Trophoblast cell (in vitro differentiated cells and primary cell): ENCODE measurements around the gene LDLRAD4.

Experiments used
- DNase-seq, 2 donors: peaks; one replicate each; pipeline ENCODE4 v3.0.0-alpha.2; 2016
- H2AFZ ChIP-seq: 2 replicates; pipeline ENCODE4 v1.6.1; 2013; ENCODE audit warnings: low read length, moderate library complexity, mild to moderate bottlenecking; ENCODE audit not compliant: insufficient read depth, poor library complexity
- H2AK5ac ChIP-seq: 2 replicates; pipeline ENCODE4 v1.6.1; 2013; ENCODE audit warnings: mild to moderate bottlenecking, low read length
- H2BK120ac ChIP-seq: 2 replicates; pipeline ENCODE4 v1.6.1; 2013; ENCODE audit warnings: low read length, mild to moderate bottlenecking, moderate library complexity; ENCODE audit not compliant: insufficient read depth, poor library complexity
- H2BK12ac ChIP-seq: 2 replicates; pipeline ENCODE4 v1.6.1; 2013; ENCODE audit warnings: mild to moderate bottlenecking, low read length, moderate library complexity
- H2BK5ac ChIP-seq: 2 replicates; pipeline ENCODE4 v1.6.1; 2013; ENCODE audit warnings: low read length, low read depth, moderate library complexity, mild to moderate bottlenecking; ENCODE audit not compliant: poor library complexity
- H3K14ac ChIP-seq: 2 replicates; pipeline ENCODE4 v1.6.1; 2013; ENCODE audit warnings: mild to moderate bottlenecking, low read length
- H3K18ac ChIP-seq: 2 replicates; pipeline ENCODE4 v1.6.1; 2013; ENCODE audit warnings: mild to moderate bottlenecking, low read length
- H3K23ac ChIP-seq: 2 replicates; pipeline ENCODE4 v1.6.1; 2013; ENCODE audit warnings: low read length
- H3K27ac ChIP-seq: 2 replicates; pipeline ENCODE4 v1.5.1; 2013; ENCODE audit warnings: low read depth, mild to moderate bottlenecking, inconsistent platforms, low read length, moderate library complexity
- H3K27me3 ChIP-seq: 2 replicates; pipeline ENCODE4 v1.6.1; 2013; ENCODE audit warnings: inconsistent platforms, mild to moderate bottlenecking, low read length, moderate library complexity; ENCODE audit not compliant: insufficient read depth
- H3K36me3 ChIP-seq, 2 experiments: 1 replicate in 1 of 2; 2 replicates in 1 of 2; pipeline ENCODE4 v1.6.1; 2013; ENCODE audit warnings: low read length in 2 of 2, mild to moderate bottlenecking in 2 of 2, moderate library complexity in 1 of 2; ENCODE audit not compliant: insufficient read depth in 2 of 2, control insufficient read depth in 1 of 2
- H3K4ac ChIP-seq: 2 replicates; pipeline ENCODE4 v1.6.1; 2013; ENCODE audit warnings: low read depth, mild to moderate bottlenecking, low read length, moderate library complexity
- H3K4me1 ChIP-seq, 2 experiments: 1 replicate in 1 of 2; 2 replicates in 1 of 2; pipeline ENCODE4 v1.6.1; 2013; ENCODE audit warnings: low read length in 2 of 2, mild to moderate bottlenecking in 2 of 2, moderate library complexity in 1 of 2; ENCODE audit not compliant: insufficient read depth in 2 of 2, control insufficient read depth in 1 of 2
- H3K4me2 ChIP-seq: 2 replicates; pipeline ENCODE4 v1.6.1; 2013; ENCODE audit warnings: inconsistent platforms, mild to moderate bottlenecking, low read length, moderate library complexity
- H3K4me3 ChIP-seq: 2 replicates; pipeline ENCODE4 v1.5.1; 2013; ENCODE audit warnings: mild to moderate bottlenecking, low read depth, low read length, inconsistent platforms
- H3K79me1 ChIP-seq: one replicate; pipeline ENCODE4 v1.6.1; 2013; ENCODE audit warnings: low read length
- H3K79me2 ChIP-seq: 2 replicates; pipeline ENCODE4 v1.6.1; 2013; ENCODE audit warnings: low read length, mild to moderate bottlenecking; ENCODE audit not compliant: control insufficient read depth, insufficient read depth, poor library complexity
- H3K9ac ChIP-seq: 2 replicates; pipeline ENCODE4 v1.6.1; 2013; ENCODE audit warnings: mild to moderate bottlenecking, low read length
- H3K9me3 ChIP-seq: 2 replicates; pipeline ENCODE4 v1.6.1; 2013; ENCODE audit warnings: low read depth, mild to moderate bottlenecking, control low read depth, inconsistent platforms, low read length; ENCODE audit not compliant: insufficient read depth
- H4K12ac ChIP-seq: 2 replicates; pipeline ENCODE4 v1.6.1; 2013; ENCODE audit warnings: low read depth, mild to moderate bottlenecking, low read length, moderate library complexity
- H4K8ac ChIP-seq: 2 replicates; pipeline ENCODE4 v1.6.1; 2013; ENCODE audit warnings: low read depth, mild to moderate bottlenecking, low read length, moderate library complexity
- H4K91ac ChIP-seq: one replicate; pipeline ENCODE4 v1.6.1; 2013; ENCODE audit warnings: low read depth, mild to moderate bottlenecking, low read length, moderate library complexity
- WGBS: extraction: QIAGEN DNeasy Blood & Tissue Kit; methylation state at CpG from one replicate; pipeline ENCODE4 v1.1.7; 2013; ENCODE audit warnings: missing lambda C conversion rate; ENCODE audit not compliant: insufficient read length, insufficient coverage; ENCODE audit errors: extremely low coverage; 5-methylcytosine and 5-hydroxymethylcytosine counted together

Gene LDLRAD4

DNA sequence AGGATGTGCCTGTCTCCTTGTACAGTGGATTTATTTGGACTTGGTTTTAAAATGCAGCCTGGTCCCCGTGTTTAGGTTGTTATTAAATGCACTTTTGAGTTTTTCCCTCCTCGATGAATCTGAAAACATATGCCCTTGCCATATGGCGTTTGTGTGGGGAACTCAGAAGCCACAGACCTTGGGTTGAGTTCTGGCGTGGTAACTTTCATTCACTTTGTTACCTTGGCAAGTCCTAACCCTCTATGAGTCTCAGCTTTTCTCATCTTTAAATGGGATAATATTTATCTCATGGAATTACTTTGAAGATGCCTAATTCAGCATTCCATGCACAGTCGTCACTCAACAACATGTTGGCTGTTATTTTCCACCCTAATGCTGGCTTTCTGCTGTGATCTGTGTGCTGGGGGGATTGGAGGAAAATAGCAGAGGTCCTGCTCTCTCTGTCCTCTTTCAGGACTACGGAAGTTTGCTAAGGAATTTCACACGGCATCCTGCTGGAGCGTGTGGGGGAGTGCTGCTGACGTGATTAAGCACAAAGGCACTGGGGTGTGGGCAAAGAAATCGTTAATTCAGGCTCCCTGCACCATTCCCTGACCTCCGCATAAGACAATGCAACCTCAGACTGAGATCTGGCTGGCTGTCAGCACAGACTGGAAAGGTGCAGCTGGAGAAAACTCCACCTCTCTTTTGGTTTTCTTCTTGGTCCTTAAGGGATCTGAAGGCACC lies 61.7 kb downstream of the LDLRAD4 start:
- no peak overlapping the region for H3K27ac ChIP-seq
- peaks cover 0 to 2% of the 10 kb centered on the region in 2 experiments for H3K36me3 ChIP-seq
- no peak overlapping the region for H2BK120ac ChIP-seq
- H3K14ac ChIP-seq = no peak overlapping the region
- H3K4me2 ChIP-seq = no peak overlapping the region
- H3K4ac ChIP-seq = no peak overlapping the region
- no peak overlapping the region for H2BK12ac ChIP-seq
- no peak overlapping the region for H3K9ac ChIP-seq
- H3K9me3 ChIP-seq = peaks cover 2% of the 10 kb centered on the region
- no peak overlapping the region for H2AK5ac ChIP-seq
- no peak for DNase-seq
- no peaks in the 10 kb centered on the region for H3K79me2 ChIP-seq
- H3K27me3 ChIP-seq = no peaks in the 10 kb centered on the region
- no peak overlapping the region for H2BK5ac ChIP-seq
- no peak overlapping the region for H4K12ac ChIP-seq
- no peak overlapping the region for H4K8ac ChIP-seq
- H4K91ac ChIP-seq = no peak overlapping the region
- no peak overlapping the region for H3K4me3 ChIP-seq
- no peak overlapping the region for H3K23ac ChIP-seq
- H3K18ac ChIP-seq = no peak overlapping the region
- H3K79me1 ChIP-seq = no peaks in the 10 kb centered on the region
- no CpG with 5 or more reads among the region's 11 CpGs for WGBS
- H2AFZ ChIP-seq = no peak overlapping the region
- peaks cover 7% of the 10 kb centered on the region in 2 experiments for H3K4me1 ChIP-seq

DNA sequence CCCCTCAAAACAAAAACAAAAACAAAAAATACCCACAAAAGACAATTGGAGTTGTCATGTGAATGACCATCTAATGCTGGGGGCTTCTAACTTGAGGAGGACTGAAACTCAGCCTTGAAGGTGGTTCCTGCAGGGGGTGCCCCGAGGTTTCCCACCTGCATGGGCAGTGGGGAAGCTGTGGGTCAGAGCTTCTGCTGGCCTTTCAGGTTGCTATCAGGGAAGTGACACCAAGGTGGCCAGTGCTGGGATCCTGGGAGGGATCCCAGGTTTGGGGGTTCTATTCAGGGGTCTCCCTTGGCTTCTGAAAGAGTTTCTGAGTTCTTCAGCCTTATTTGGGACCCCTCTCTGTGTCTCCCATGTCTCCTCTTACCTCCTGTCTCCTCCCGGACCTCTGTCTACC lies 62.8 kb downstream of the LDLRAD4 start:
- H3K18ac ChIP-seq = no peak overlapping the region
- H3K9ac ChIP-seq = no peak overlapping the region
- peaks cover 2% of the 10 kb centered on the region for H3K9me3 ChIP-seq
- no peaks in the 10 kb centered on the region for H3K79me1 ChIP-seq
- H3K27ac ChIP-seq = no peak overlapping the region
- H4K91ac ChIP-seq = no peak overlapping the region
- H3K4ac ChIP-seq = no peak overlapping the region
- no peak overlapping the region for H2AFZ ChIP-seq
- H3K36me3 ChIP-seq = peaks cover 0 to 2% of the 10 kb centered on the region in 2 experiments
- no peaks in the 10 kb centered on the region for H3K79me2 ChIP-seq
- no peak overlapping the region for H2AK5ac ChIP-seq
- no peak for DNase-seq
- WGBS = no CpG with 5 or more reads among the region's 2 CpGs
- H2BK5ac ChIP-seq = no peak overlapping the region
- H2BK120ac ChIP-seq = no peak overlapping the region
- H2BK12ac ChIP-seq = no peak overlapping the region
- H3K4me2 ChIP-seq = no peak overlapping the region
- no peaks in the 10 kb centered on the region for H3K27me3 ChIP-seq
- H4K8ac ChIP-seq = no peak overlapping the region
- H3K4me3 ChIP-seq = no peak overlapping the region
- H4K12ac ChIP-seq = no peak overlapping the region
- H3K4me1 ChIP-seq = peaks cover 6 to 7% of the 10 kb centered on the region in 2 experiments
- H3K14ac ChIP-seq = no peak overlapping the region
- no peak overlapping the region for H3K23ac ChIP-seq

DNA sequence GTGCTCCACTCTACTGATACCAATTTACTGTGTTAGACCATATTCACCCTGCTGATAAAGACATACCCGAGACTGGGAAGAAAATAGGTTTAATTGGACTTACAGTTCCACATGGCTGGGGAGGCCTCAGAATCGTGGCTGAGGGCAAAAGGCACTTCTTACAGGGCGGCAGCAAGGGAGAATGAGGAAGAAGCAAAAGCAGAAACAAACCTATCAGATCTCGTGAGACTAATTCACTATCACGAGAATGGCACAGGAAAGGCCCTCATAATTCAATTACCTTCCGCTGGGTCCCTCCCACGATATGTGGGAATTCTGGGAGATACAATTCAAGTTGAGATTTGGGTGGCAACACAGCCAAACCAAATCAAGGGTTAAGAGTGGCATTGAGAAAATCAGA lies 65.2 kb downstream of the LDLRAD4 start:
- Histone ChIP-seq H3K4me1 (peaks cover 0 to 3% of the 10 kb centered on the region in 2 experiments), H2BK5ac (no peak overlapping the region)
- no CpG with 5 or more reads among the region's 7 CpGs for WGBS

DNA sequence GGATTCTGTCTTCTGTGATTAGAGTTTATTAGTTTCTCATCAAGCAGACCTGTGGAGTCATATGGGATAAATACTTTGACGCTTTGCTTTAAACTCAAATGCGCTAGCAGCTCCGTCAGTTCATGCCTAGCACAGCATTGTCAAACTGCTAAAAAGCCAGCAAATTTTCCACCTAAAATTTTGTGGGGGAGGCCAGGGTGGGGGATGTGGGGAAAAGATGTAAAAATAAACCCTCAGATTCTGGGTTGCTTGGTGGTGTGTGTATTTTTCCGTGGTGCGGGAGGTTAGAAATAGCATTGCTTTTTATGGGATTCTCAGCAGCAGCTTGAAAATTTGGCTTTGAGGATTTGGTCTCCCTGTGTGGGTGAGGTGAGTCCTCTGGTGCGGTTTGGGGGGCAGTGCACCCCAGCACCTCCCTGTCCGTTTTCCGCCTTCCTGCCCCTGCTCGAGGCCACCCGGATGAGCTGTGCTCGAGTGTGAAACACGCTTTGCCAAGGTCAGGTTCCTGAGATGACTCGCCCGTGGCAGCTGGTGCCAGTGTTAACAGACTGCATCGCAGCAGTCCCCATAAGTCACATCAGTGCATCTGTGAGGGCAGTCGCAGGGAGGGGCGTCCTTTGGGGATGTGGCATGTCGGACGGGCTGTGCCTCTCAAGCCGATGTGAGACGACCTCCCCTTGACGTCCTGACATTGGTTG lies 65.9 kb downstream of the LDLRAD4 start:
- Histone ChIP-seq H3K4ac (no peak overlapping the region), H3K4me1 (peaks cover 0 to 3% of the 10 kb centered on the region in 2 experiments), H2AFZ (no peak overlapping the region), H2BK120ac (no peak overlapping the region), H4K8ac (no peak overlapping the region), H3K9ac (no peak overlapping the region), H4K91ac (no peak overlapping the region), H3K79me1 (no peaks in the 10 kb centered on the region), H2BK5ac (no peak overlapping the region), H2AK5ac (no peak overlapping the region), H3K27me3 (no peaks in the 10 kb centered on the region), H3K4me2 (no peak overlapping the region), H4K12ac (no peak overlapping the region), H3K23ac (no peak overlapping the region), H3K79me2 (no peaks in the 10 kb centered on the region), H2BK12ac (no peak overlapping the region), H3K9me3 (peaks cover 2% of the 10 kb centered on the region), H3K14ac (no peak overlapping the region), H3K27ac (no peak overlapping the region), H3K18ac (no peak overlapping the region), H3K36me3 (peaks cover 0 to 2% of the 10 kb centered on the region in 2 experiments), H3K4me3 (no peak overlapping the region)
- no peak for DNase-seq
- no CpG with 5 or more reads among the region's 22 CpGs for WGBS

More for the DNA sequence above, 65.2 kb downstream of the LDLRAD4 start:
- Histone ChIP-seq H4K12ac (no peak overlapping the region), H4K91ac (no peak overlapping the region), H3K79me1 (no peaks in the 10 kb centered on the region), H3K79me2 (no peaks in the 10 kb centered on the region), H4K8ac (no peak overlapping the region), H3K23ac (no peak overlapping the region), H3K9ac (no peak overlapping the region), H3K27ac (no peak overlapping the region), H2AFZ (no peak overlapping the region), H3K4me3 (no peak overlapping the region), H3K36me3 (peaks cover 0 to 2% of the 10 kb centered on the region in 2 experiments), H3K27me3 (no peaks in the 10 kb centered on the region), H3K9me3 (peaks cover 2% of the 10 kb centered on the region), H3K4ac (no peak overlapping the region), H2AK5ac (no peak overlapping the region), H2BK12ac (no peak overlapping the region), H3K4me2 (no peak overlapping the region), H3K18ac (no peak overlapping the region), H2BK120ac (no peak overlapping the region), H3K14ac (no peak overlapping the region)
- DNase-seq = no peak
